Thyroid gland (tissue), 4 donors: ENCODE measurements around the gene IQCE. TPM values are rescaled to one million over a fixed set of nuclear protein-coding genes. Genes with fewer than 3 reads are reported as not detected.

Source experiments
- DNase-seq, 2 donors: peaks; one replicate each; pipeline ENCODE4 v3.0.0-alpha.2; 2019
- H3K27ac ChIP-seq, 3 donors: fragments of 200-600 bp; sonication (generic); 1 replicate in 2 of 3; 2 replicates in 1 of 3; pipeline ENCODE4 v1.5.1; 2016 to 2019; ENCODE audit warnings: mild to moderate bottlenecking in 1 of 3, moderate library complexity in 1 of 3
- H3K27me3 ChIP-seq: fragments of 200-600 bp; sonication (generic); one replicate; pipeline ENCODE4 v1.5.1; 2019
- H3K36me3 ChIP-seq, 2 donors: fragments of 200-600 bp; sonication (generic); one replicate each; pipeline ENCODE4 v1.5.1; 2016 to 2019
- H3K4me1 ChIP-seq, 2 donors: fragments of 200-600 bp; sonication (generic); one replicate each; pipeline ENCODE4 v1.5.1; 2017 to 2019
- H3K4me3 ChIP-seq, 3 donors: fragments of 200-600 bp; sonication (generic); replicated peaks in 1 of 3; 1 replicate in 2 of 3; 2 replicates in 1 of 3; pipeline ENCODE4 v1.5.1; 2016; ENCODE audit warnings: mild to moderate bottlenecking in 1 of 3
- H3K9me3 ChIP-seq: fragments of 200-600 bp; sonication (generic); one replicate; pipeline ENCODE4 v1.5.1; 2017
- CTCF ChIP-seq, 6 experiments: fragments of 200-600 bp in 3 of 6; fragments of 450-650 bp in 3 of 6; sonication (generic) in 3 of 6; IDR thresholded peaks; one replicate each; pipeline ENCODE4 v1.5.1; 2016 to 2019; ENCODE audit warnings: antibody characterized with exemption in 6 of 6, mild to moderate bottlenecking in 2 of 6, inconsistent platforms in 1 of 6, moderate library complexity in 1 of 6
- POLR2A ChIP-seq, 2 donors: fragments of 450-650 bp; IDR thresholded peaks; one replicate each; pipeline ENCODE4 v1.6.1; 2017; ENCODE audit warnings: antibody characterized with exemption in 2 of 2, mild to moderate bottlenecking in 2 of 2, moderate library complexity in 1 of 2
- WGBS, 2 donors: methylation state at CpG; one replicate each; pipeline ENCODE4 v1.1.5; 2017; 5-methylcytosine and 5-hydroxymethylcytosine counted together
- intact Hi-C: fragments of 100-400 bp; cut with DNase I; formaldehyde crosslinking; loops from one replicate; pipeline ENCODE4 v1.15.1; 2023
- total RNA-seq, 4 donors: library from RNA; depleted of rRNA; stranded (reverse); fragments of >200 nt; gene quantifications; one replicate each; pipeline ENCODE4 v1.2.3, GENCODE V29; 2016

Gene IQCE
- total RNA-seq, 4 donors from 2014 or later: 16.0 to 40.2 (median 37.2) TPM

GRCh38 chr7:2519119-2519930 lies 39.5 kb upstream of the IQCE start, which contains the start of gene LFNG:
Gene LFNG (plus strand): TSS chr7:2519774. CDS start chr7:2519862, 88 bp downstream.
- DNase-seq: peak; percentile 82 to 84
- Histone ChIP-seq H3K4me1 (peaks cover 29 to 52% of the 10 kb centered on the region in 2 donors), H3K27me3 (peaks cover 7% of the 10 kb centered on the region), H3K9me3 (no peaks in the 10 kb centered on the region), H3K27ac (no peak within 1 kb of the TSS), H3K4me3 (peak within 1 kb of the TSS; percentile 17 to 83 (median 31)), H3K36me3 (no peaks in the 10 kb centered on the region)
- TF ChIP-seq POLR2A (IDR thresholded peaks at IDR 0.05) (peak; percentile 27 to 96), CTCF (IDR thresholded peaks at IDR 0.05) (no peak)
- WGBS, 2 donors: 0 to 1% methylated on average over 19 to 23 of the region's 95 CpGs
- intact Hi-C loops: no loop called here

- no peak for DNase-seq
- peaks cover 7% of the 10 kb centered on the region for H3K27me3 ChIP-seq
- H3K9me3 ChIP-seq: no peaks in the 10 kb centered on the region
- WGBS, 2 donors: 7% methylated on average over 12 of the region's 37 CpGs; no CpG with 5 or more reads in 1 of the 2 donors
- intact Hi-C loops: no loop called here
- TF ChIP-seq CTCF (IDR thresholded peaks at IDR 0.05) (no peak), POLR2A (IDR thresholded peaks at IDR 0.05) (no peak)
- peaks cover 36 to 58% of the 10 kb centered on the region in 2 donors for H3K4me1 ChIP-seq
- H3K4me3 ChIP-seq: peak overlapping the region in 1 of 3 donors; percentile 31
- H3K27ac ChIP-seq: no peak overlapping the region
- H3K36me3 ChIP-seq: no peaks in the 10 kb centered on the region
Measured at GRCh38 chr7:2520131-2520760, 38.5 kb upstream of the IQCE start.

- Histone ChIP-seq H3K27me3 (peaks cover 7% of the 10 kb centered on the region), H3K4me3 (peak overlapping the region in 1 of 3 donors; percentile 31), H3K9me3 (no peaks in the 10 kb centered on the region), H3K27ac (peak overlapping the region in 1 of 3 donors; percentile 46), H3K36me3 (no peaks in the 10 kb centered on the region), H3K4me1 (peaks cover 36 to 58% of the 10 kb centered on the region in 2 donors)
- no peak for DNase-seq
- no peak for TF ChIP-seq CTCF (IDR thresholded peaks at IDR 0.05)
- TF ChIP-seq POLR2A (IDR thresholded peaks at IDR 0.05): no peak
- intact Hi-C loops: no loop called here
- 8 to 19% methylated on average over 7 to 11 of the region's 12 CpGs for WGBS, 2 donors
Measured at GRCh38 chr7:2520761-2521290, 38.0 kb upstream of the IQCE start.

GRCh38 chr7:2521341-2521745 lies 37.4 kb upstream of the IQCE start:
- 22% methylated on average over 20 of the region's 21 CpGs; no CpG with 5 or more reads in 1 of the 2 donors for WGBS, 2 donors
- intact Hi-C loops: no loop called here
- peaks cover 7% of the 10 kb centered on the region for H3K27me3 ChIP-seq
- TF ChIP-seq POLR2A (IDR thresholded peaks at IDR 0.05) (no peak), CTCF (IDR thresholded peaks at IDR 0.05) (no peak)
- H3K27ac ChIP-seq: peak overlapping the region in 1 of 3 donors; percentile 46
- H3K4me1 ChIP-seq: peaks cover 36 to 58% of the 10 kb centered on the region in 2 donors
- no peak for DNase-seq
- H3K9me3 ChIP-seq: no peaks in the 10 kb centered on the region
- no peaks in the 10 kb centered on the region for H3K36me3 ChIP-seq
- peak overlapping the region in 1 of 3 donors; percentile 31 for H3K4me3 ChIP-seq
